ENCODE results near the gene NKAP. TPM values are rescaled to one million over a fixed set of nuclear protein-coding genes. Genes with fewer than 3 reads are reported as not detected.

The NKAP gene
- total RNA-seq (2021): 7.3 and 7.5 TPM in 2 replicates
- long read RNA-seq, full-length matches to known transcripts: 12 of 25 reads
- long read RNA-seq, partial matches to known transcripts: 12 of 25 reads
- long read RNA-seq, other reads (novel, unspliced or antisense): 1 of 25 reads

DNA sequence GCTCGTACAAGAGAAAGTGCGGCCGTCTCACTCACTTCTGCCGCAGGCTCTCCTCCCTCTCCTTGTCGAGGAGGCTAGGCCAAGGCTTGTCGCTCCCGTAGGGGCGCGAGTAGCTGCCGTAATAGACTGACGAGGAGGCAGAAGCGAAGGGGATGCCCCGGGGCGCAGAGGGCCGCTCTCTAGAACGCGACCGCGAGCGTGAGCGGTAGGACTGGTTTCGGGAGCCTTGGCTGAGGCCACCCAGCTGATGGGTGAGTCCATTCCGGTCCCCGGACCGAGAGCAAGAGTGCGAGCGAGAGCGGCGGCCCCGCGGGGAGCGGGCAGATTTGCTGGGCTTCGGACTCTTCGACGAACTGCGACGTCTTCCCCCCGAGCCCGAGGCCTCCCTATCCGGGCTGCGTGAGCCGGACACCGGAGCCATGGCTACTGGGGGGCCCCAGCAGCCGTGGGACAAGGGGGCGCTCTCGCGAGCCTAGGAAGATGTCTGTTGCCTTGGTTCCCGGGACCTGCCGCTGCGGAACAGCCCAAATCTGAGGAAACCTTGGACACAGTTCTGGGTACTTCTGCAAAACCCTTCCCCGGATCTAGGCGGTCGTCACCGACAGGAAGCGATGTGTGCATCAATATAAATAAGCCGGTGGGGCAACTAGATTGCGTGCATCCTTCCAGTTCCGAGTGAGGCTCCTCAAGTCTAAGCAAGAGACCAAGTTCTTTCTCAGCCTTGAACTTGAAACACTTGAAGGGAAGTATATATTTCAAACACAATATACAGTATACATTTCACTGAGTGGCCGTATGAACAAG is at the start of gene NKAP:
NKAP (minus strand) TSS at position 567 of the 804 bp plus-strand sequence; CDS start at position 421, 146 bp downstream.
- no peaks in the 10 kb centered on the region for H3K23me2 ChIP-seq (ENCODE audit: insufficient read length, low read depth, low read length, poor library complexity, severe bottlenecking)
- no peak within 1 kb of the TSS for H3K56ac ChIP-seq (ENCODE audit: insufficient read length, low read depth, low read length)
- H3K18ac ChIP-seq (ENCODE audit: insufficient read length, low read depth, low read length): no peak within 1 kb of the TSS
- no peak within 1 kb of the TSS for H3T11ph ChIP-seq (ENCODE audit: low read length)
- Mint-ChIP-seq H3K9me3 (peaks cover 48 to 60% of the 10 kb centered on the region in 2 experiments), H3K36me3 (ENCODE audit: insufficient read depth in 1 of 3, low read depth in 3 of 3) (peaks cover 2 to 7% (median 5%) of the 10 kb centered on the region in 3 experiments; a peak in 5 of 7 replicates), H3K27me3 (ENCODE audit: low read depth) (no peaks in the 10 kb centered on the region), H3K4me3 (peak within 1 kb of the TSS; percentile 92 to 93), H3K27ac (peak within 1 kb of the TSS; percentile 60 to 95 (median 92)), H3K4me1 (peaks cover 0 to 9% of the 10 kb centered on the region in 2 experiments; a peak in 2 of 4 replicates)
- peak within 1 kb of the TSS; percentile 56 for H3K9ac ChIP-seq (ENCODE audit: extremely low read depth, insufficient read length, low read length)
- H3K14ac ChIP-seq (ENCODE audit: insufficient read depth, low read length): no peak within 1 kb of the TSS
- H2AK5ac ChIP-seq (ENCODE audit: insufficient read length, low read length): no peak within 1 kb of the TSS
- no peak within 1 kb of the TSS for H2BK20ac ChIP-seq (ENCODE audit: low read depth, low read length, poor library complexity, severe bottlenecking)
- no peaks in the 10 kb centered on the region for H3K4me1 ChIP-seq (ENCODE audit: insufficient read depth, low read length)
- no peak within 1 kb of the TSS for H4K8ac ChIP-seq (replicated peaks; ENCODE audit: insufficient read length, low read depth, low read length)
- H3K79me1 ChIP-seq (ENCODE audit: insufficient read depth, low read depth, low read length, poor library complexity, severe bottlenecking): no peaks in the 10 kb centered on the region
- peak within 1 kb of the TSS; percentile 47 for H3K4me2 ChIP-seq (ENCODE audit: insufficient read depth, insufficient read length, low read length)
- TF ChIP-seq, protein P1, sequence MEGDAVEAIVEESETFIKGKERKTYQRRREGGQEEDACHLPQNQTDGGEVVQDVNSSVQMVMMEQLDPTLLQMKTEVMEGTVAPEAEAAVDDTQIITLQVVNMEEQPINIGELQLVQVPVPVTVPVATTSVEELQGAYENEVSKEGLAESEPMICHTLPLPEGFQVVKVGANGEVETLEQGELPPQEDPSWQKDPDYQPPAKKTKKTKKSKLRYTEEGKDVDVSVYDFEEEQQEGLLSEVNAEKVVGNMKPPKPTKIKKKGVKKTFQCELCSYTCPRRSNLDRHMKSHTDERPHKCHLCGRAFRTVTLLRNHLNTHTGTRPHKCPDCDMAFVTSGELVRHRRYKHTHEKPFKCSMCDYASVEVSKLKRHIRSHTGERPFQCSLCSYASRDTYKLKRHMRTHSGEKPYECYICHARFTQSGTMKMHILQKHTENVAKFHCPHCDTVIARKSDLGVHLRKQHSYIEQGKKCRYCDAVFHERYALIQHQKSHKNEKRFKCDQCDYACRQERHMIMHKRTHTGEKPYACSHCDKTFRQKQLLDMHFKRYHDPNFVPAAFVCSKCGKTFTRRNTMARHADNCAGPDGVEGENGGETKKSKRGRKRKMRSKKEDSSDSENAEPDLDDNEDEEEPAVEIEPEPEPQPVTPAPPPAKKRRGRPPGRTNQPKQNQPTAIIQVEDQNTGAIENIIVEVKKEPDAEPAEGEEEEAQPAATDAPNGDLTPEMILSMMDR (conservative IDR thresholded peaks at IDR 0.05): no peak
- no peaks in the 10 kb centered on the region for H4K20me1 ChIP-seq (ENCODE audit: control insufficient read depth, insufficient read depth, insufficient read length)
- DNase-seq: peak; percentile 86
- H3K9me3 ChIP-seq (ENCODE audit: control insufficient read depth, low read depth, low read length): peaks cover 14% of the 10 kb centered on the region
- no peak within 1 kb of the TSS for H2BK12ac ChIP-seq (ENCODE audit: insufficient read length, low read depth, low read length)
- no peak within 1 kb of the TSS for H2AFZ ChIP-seq (ENCODE audit: low read length)
- no CpG with 5 or more reads among the region's 59 CpGs for WGBS (ENCODE audit: extremely low coverage, insufficient read length, low lambda C conversion rate)
- H3K23ac ChIP-seq (ENCODE audit: insufficient read length, low read depth, low read length): no peak within 1 kb of the TSS
- no peak within 1 kb of the TSS for H3K4ac ChIP-seq (ENCODE audit: low read depth, low read length)
- H3K27me3 ChIP-seq (ENCODE audit: insufficient read depth, low read length): no peaks in the 10 kb centered on the region
- no peak within 1 kb of the TSS for H2BK120ac ChIP-seq (ENCODE audit: low read depth, low read length, poor library complexity, severe bottlenecking)
- no peak within 1 kb of the TSS for H2BK5ac ChIP-seq (ENCODE audit: insufficient read length, low read length)
- H3K27ac ChIP-seq (ENCODE audit: insufficient read length, low read depth, low read length): no peak within 1 kb of the TSS
- no peak within 1 kb of the TSS for H4K91ac ChIP-seq (ENCODE audit: insufficient read length, low read depth, low read length)
- H2BK15ac ChIP-seq (ENCODE audit: low read depth, low read length): no peak within 1 kb of the TSS
- H3K79me2 ChIP-seq (ENCODE audit: insufficient read depth, low read length): no peaks in the 10 kb centered on the region
- H4K5ac ChIP-seq (ENCODE audit: insufficient read length, low read depth, low read length): no peak within 1 kb of the TSS

Data from H9 (cell line).